ENCODE results near the gene TMEM175. TPM values are rescaled to one million over a fixed set of nuclear protein-coding genes. Genes with fewer than 3 reads are reported as not detected.
A peak's percentile ranks its signal among the peaks of the same experiment; 100 is the strongest.

TMEM175 gene
- total and polyA plus RNA-seq, 2 donors (not counting 1 experiment from before 2014, with no cell fraction given): 44.4 to 432 TPM

GRCh38 chr4:1002131-1002630 is 69.9 kb downstream of the TMEM175 start:
- Histone ChIP-seq H3K4me3 (ENCODE audit: control extremely low read depth in 1 of 5, extremely low read depth in 1 of 5, insufficient read depth in 1 of 5, low read depth in 2 of 5, low read length in 4 of 5) (no peak overlapping the region), H3K27ac (ENCODE audit: low read length in 2 of 2) (no peak overlapping the region), H3K9ac (ENCODE audit: low read length) (no peak overlapping the region), H3K9me3 (ENCODE audit: control extremely low read depth in 1 of 3, control insufficient read depth in 2 of 3, insufficient read depth in 1 of 3, low read length in 2 of 3) (peaks cover 0 to 50% (median 0%) of the 10 kb centered on the region in 3 donors), H3K36me3 (replicated peaks in 1 of 2; ENCODE audit: control extremely low read depth in 1 of 2, control insufficient read depth in 1 of 2, extremely low read depth in 1 of 2, insufficient read depth in 2 of 2, low read length in 1 of 2) (no peaks in the 10 kb centered on the region), H3K4me2 (replicated peaks; ENCODE audit: low read depth, low read length, poor library complexity, severe bottlenecking) (peak overlapping the region; percentile 54), H3K79me2 (ENCODE audit: control insufficient read depth, insufficient read depth, low read length) (no peaks in the 10 kb centered on the region), H3K4me1 (ENCODE audit: control insufficient read depth in 2 of 2, insufficient read depth in 2 of 2, low read length in 2 of 2) (peaks cover 30 to 42% of the 10 kb centered on the region in 2 donors), H2AFZ (ENCODE audit: insufficient read depth, low read depth, low read length, poor library complexity, severe bottlenecking) (no peak overlapping the region), H4K20me1 (ENCODE audit: control insufficient read depth, insufficient read depth, low read length, poor library complexity, severe bottlenecking) (peaks cover 8% of the 10 kb centered on the region), H3K27me3 (replicated peaks in 1 of 4; ENCODE audit: control extremely low read depth in 1 of 4, control insufficient read depth in 3 of 4, insufficient read depth in 4 of 4, low read length in 3 of 4) (peaks cover 0 to 77% (median 37%) of the 10 kb centered on the region in 4 experiments)
- Mint-ChIP-seq H3K27ac (no peak overlapping the region), H3K4me3 (peak overlapping the region; percentile 59), H3K4me1 (peaks cover 28% of the 10 kb centered on the region), H3K9me3 (ENCODE audit: insufficient read depth) (peaks cover 3% of the 10 kb centered on the region), H3K27me3 (peaks cover 36% of the 10 kb centered on the region)
- no peak for ATAC-seq (ENCODE audit: low read depth)
- TF ChIP-seq CTCF (IDR thresholded peaks at IDR 0.05) (no peak), EZH2 (IDR thresholded peaks at IDR 0.05; ENCODE audit: borderline replicate concordance, insufficient read depth, low read depth, low read length, poor library complexity, severe bottlenecking) (no peak)
- no peak for DNase-seq
- intact Hi-C loops (cut with micrococcal nuclease): no loop called here
- POLR2A ChIA-PET: no interaction called here
- CTCF ChIA-PET: no interaction called here
- 8% methylated on average over 54 of the region's 54 CpGs for WGBS (ENCODE audit: insufficient coverage)

GRCh38 chr4:1002631-1003251 is 70.5 kb downstream of the TMEM175 start:
- Histone ChIP-seq H2AFZ (ENCODE audit: insufficient read depth, low read depth, low read length, poor library complexity, severe bottlenecking) (no peak overlapping the region), H3K27ac (ENCODE audit: low read length in 2 of 2) (no peak overlapping the region), H3K4me3 (ENCODE audit: control extremely low read depth in 1 of 5, extremely low read depth in 1 of 5, insufficient read depth in 1 of 5, low read depth in 2 of 5, low read length in 4 of 5) (no peak overlapping the region), H3K9ac (ENCODE audit: low read length) (no peak overlapping the region), H3K36me3 (replicated peaks in 1 of 2; ENCODE audit: control extremely low read depth in 1 of 2, control insufficient read depth in 1 of 2, extremely low read depth in 1 of 2, insufficient read depth in 2 of 2, low read length in 1 of 2) (no peaks in the 10 kb centered on the region), H3K4me1 (ENCODE audit: control insufficient read depth in 2 of 2, insufficient read depth in 2 of 2, low read length in 2 of 2) (peaks cover 27 to 39% of the 10 kb centered on the region in 2 donors), H3K9me3 (ENCODE audit: control extremely low read depth in 1 of 3, control insufficient read depth in 2 of 3, insufficient read depth in 1 of 3, low read length in 2 of 3) (peaks cover 0 to 50% (median 0%) of the 10 kb centered on the region in 3 donors), H3K27me3 (replicated peaks in 1 of 4; ENCODE audit: control extremely low read depth in 1 of 4, control insufficient read depth in 3 of 4, insufficient read depth in 4 of 4, low read length in 3 of 4) (peaks cover 0 to 74% (median 36%) of the 10 kb centered on the region in 4 experiments), H4K20me1 (ENCODE audit: control insufficient read depth, insufficient read depth, low read length, poor library complexity, severe bottlenecking) (peaks cover 6% of the 10 kb centered on the region), H3K79me2 (ENCODE audit: control insufficient read depth, insufficient read depth, low read length) (no peaks in the 10 kb centered on the region), H3K4me2 (replicated peaks; ENCODE audit: low read depth, low read length, poor library complexity, severe bottlenecking) (peak overlapping the region; percentile 54)
- H3K4me3 Mint-ChIP-seq: no peak overlapping the region
- POLR2A ChIA-PET: no interaction called here
- ATAC-seq (ENCODE audit: low read depth) (no peak), DNase-seq (no peak)
- TF ChIP-seq EZH2 (IDR thresholded peaks at IDR 0.05; ENCODE audit: borderline replicate concordance, insufficient read depth, low read depth, low read length, poor library complexity, severe bottlenecking) (peak; percentile 60), CTCF (IDR thresholded peaks at IDR 0.05) (no peak)
- CTCF ChIA-PET: no interaction called here
- H3K9me3 Mint-ChIP-seq (ENCODE audit: insufficient read depth): peaks cover 3% of the 10 kb centered on the region
- H3K27ac Mint-ChIP-seq: no peak overlapping the region
- peaks cover 28% of the 10 kb centered on the region for H3K4me1 Mint-ChIP-seq
- WGBS (ENCODE audit: insufficient coverage): 8% methylated on average over 56 of the region's 75 CpGs
- intact Hi-C loops (cut with micrococcal nuclease): no loop called here
- peaks cover 40% of the 10 kb centered on the region for H3K27me3 Mint-ChIP-seq
